Cerebellar cortex (tissue), 1 donor: ENCODE measurements around the gene EMCN.
"Not testable (repeated sequence)": the region's sequence is repeated elsewhere in the genome, so short reads cannot be mapped to it uniquely, and the experiment has no call there.

ENCODE experiments used
- DNase-seq: peaks from one replicate; pipeline ENCODE4 v3.0.0-alpha.2; 2015; ENCODE audit warnings: low spot score

EMCN gene

DNA sequence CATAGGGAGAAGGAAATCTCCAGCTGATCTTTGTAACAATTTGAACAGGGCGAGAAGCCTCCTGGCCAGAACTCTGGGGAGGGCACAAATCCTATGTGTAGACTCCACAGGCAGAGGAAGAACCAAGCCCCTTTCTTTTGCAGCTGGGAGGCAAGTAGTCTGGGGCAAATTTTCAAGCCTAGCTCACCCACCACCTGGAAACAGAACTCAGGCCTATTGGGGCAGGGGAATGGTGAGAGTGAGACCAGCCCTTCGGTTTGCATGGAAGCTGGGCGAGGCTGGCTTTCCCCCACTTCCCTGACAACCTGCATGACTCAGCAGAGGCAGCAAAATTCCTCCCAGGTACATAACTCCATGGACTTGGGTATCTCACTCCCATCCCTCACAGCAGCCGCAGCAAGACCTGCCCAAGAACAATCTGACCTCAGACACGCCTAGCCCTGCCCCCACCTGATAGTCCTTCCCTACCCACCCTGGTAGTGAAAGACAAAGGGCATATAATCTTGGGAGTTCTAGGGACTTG is 138.2 kb downstream of the EMCN start:
- no peak for DNase-seq

DNA sequence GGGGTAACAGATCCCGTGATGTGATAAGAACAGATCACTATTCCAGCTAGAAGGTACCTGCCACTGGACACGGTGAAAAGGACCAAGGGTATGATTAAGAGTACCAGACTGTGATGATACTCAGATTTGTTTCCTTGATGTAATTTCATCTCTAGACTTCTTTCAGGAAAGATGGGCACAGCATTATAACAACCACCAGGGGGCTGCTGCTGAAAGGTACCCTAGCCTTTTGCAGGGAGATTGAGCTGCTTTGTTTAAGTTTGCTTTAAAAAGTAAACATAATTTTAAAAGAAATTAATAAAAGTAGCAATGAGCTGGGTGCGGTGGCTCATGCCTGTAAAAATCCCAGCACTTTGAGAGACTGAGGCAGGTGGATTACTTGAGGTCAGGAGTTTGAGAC is 145.4 kb downstream of the EMCN start:
- no peak for DNase-seq

DNA sequence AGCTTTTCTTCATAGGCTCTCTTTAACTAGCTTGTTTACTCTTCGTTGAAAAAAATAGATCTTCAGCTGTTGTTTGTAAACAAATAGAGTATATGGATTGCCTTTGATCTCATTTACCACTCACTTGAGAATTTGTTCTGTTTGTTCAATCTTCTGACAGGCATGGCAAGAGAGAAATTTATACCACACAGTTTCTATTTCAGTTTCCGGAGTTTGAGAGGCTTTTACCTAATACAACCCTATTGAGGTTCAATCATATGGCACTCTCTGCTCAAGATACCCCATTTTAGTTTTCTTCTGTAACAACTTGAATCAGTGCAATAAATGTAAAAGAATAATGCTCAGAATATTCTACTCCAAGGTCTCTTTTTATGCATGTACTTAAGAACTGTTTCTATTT is 148.0 kb downstream of the EMCN start:
- no peak for DNase-seq

DNA sequence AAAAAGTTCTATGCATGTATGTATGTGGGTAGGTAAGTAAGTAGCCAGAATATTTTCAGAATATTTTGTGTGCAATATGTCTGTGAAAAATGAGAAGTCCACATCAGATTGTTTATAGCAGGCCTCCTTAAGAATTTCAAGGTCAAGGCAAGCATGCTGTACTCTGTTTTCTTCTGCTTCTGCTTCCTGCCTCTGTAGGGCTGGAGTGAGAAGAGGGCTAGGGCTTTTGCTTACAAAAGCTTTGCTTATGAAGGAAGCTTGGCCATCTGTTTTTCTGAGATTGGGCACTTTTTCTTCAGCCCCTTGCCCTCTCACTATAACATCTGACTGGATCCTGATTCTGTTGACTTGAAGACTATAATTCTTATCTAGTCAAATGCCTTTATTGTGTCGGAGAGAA is 150.4 kb downstream of the EMCN start:
- no peak for DNase-seq

DNA sequence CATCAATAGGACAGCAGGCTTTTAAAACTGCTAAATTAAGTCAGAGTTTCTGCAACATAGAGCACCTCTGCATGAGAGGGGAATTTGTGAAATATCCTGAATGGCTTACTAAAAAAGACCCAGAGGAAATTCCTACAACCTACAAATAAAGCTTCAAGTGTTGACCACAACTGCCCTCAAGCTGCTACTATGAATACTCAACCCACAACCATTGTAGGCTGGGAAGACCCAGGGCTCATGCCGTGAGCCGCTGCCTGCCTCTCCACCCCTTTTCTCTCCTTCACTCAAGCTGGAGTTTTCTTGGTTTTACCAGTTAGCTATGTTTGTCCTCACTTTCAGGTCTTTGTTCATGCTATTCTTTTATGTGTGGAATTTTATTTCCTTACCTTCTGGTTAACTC is 151.6 kb downstream of the EMCN start:
- no peak for DNase-seq

DNA sequence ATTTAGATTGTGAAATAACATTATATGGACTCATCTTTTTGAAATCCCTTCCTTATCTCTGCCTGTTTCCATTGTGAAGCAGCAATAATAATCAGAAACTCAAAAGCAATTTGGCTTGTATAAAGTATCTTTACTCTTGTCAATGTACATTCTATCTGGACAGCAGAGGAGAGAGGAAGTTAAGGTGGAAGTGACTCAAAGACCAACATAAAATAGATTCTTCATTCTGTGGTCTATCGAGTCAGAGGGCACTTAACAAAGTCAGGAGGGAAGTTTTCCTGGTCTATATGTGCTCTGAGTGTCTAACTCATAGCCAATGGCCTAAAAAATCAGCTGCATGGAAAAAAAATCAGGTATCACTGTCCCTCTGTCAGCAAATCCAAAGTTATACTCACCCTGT is 155.5 kb downstream of the EMCN start:
- DNase-seq = no peak

DNA sequence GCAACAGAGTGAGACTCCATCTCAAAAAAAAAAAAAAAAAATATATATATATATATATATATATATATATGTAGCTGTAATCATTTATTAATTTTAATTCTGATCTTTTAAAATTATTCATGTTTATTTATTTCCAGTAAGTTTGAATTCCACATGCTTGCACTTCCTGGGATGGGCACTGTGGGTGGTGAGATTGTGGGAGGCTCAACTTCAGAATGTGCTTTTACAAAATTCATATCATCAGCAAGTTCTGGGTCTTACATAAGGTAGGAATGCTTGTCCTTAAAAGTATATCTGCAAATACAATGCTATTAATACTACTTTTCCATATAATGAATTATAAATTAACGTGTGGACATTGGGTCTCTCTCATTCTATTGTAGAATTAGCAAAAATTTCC is 156.5 kb downstream of the EMCN start:
- no peak for DNase-seq

DNA sequence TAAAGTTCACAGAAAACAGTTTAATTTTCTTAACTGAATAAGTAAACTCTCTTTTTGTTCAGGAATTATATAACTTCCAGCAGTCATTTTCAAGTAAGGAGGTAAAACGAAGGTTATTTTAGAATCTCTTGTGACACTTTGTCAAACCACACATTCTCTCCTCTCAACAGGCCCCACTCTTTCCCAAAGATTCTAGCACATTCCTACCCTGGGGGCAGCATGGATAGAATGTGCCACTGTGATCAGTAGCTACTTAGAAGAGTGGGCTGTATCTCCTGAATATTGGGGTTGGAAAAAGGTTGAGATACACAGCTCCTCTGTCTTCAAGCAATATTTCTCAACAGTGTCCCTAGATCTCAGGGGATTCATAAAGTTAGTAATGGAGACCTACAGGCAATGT is 157.6 kb downstream of the EMCN start:
- no peak for DNase-seq

DNA sequence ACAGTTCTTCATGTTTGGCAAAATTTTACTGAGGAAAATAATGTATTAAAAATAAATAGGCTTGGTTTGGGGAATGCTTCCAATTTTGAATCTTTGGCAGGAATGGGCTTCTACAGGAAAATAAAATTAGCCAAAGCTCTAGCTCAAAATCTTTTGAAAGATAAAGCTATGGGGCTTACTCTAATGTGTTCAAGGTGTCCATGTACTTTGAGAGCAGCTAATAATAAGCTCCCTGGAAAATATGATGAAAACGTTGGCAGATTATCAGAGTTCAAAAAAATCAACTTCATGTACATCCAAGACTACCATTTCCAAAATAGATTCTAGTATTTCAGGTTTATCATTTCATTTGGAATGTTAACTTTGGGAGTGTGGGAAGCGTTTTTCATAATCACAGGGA is 158.4 kb downstream of the EMCN start:
- no peak for DNase-seq

DNA sequence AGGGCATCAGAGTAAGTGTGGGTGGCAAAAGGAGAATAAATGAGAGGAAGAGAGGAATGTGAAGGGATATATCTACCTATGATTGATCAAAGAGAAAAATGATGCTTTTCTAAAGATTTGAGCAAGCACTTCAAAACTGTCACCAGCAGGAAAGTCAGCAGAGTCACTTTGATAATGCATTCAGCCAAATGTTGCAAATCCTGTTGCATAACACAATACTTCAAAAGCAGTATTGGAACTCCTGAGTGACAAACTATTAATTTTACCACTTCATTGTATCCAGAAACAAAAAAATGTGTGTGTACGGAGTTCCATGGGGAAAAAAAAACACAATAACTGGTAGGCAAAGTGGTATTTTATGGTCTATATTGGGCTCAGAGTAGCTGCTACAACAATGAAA is 160.3 kb downstream of the EMCN start:
- DNase-seq = no peak

DNA sequence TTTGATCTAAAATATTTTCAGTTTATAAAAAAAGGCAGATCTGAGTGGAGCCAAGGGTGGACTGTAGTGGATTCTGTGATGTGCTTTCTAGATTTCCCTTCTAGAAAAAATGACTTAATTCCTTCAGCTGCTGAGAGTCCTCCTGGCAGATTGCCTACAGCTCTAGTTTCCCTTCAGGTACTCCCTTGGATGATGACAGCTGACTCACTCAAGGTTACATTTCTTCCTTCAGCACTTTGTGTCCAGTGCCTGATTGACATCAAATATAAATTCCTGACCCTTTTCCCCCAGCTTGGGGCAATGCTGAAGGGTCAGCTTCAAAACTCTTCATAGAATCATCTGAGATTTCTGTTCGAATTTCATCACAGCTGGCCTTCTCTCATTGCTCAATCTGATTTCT is 161.7 kb downstream of the EMCN start:
- DNase-seq = no peak

DNA sequence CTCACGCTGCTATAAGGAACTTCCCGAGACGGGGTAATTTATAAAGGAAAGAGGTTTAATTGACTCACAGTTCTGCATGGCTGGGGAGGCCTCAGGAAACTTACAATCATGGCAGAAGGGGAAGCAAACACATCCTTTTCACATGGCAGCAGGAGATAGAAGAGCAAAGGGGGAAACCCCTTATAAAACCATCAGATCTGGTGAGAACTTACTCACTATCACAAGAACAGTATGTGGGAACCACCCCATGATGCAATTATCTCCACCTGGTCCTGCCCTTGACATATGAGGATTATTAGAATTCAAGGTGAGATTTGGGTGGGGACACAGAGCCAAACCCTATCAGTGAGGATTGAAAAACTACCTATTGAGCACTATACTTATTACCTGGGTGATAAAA is 165.5 kb downstream of the EMCN start:
- not testable (repeated sequence) for DNase-seq

DNA sequence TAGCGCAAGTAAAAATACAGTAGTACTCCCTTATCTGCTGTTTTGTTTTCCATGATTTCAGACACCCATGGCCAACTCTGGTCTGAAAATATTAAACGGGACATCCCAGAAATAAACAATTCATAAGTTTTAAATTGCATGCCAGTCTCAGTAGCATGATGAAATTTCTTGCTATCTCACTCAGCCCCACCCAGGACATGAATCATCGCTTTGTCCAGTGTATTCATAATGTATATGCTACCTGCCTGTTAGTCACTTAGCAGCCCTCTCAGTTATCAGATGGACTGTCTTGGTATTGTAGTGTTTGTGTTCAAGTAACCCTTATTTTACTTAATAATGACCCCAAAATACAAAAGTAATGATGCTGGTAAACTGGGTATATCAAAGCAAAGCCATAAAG is 169.3 kb downstream of the EMCN start:
- DNase-seq = no peak

DNA sequence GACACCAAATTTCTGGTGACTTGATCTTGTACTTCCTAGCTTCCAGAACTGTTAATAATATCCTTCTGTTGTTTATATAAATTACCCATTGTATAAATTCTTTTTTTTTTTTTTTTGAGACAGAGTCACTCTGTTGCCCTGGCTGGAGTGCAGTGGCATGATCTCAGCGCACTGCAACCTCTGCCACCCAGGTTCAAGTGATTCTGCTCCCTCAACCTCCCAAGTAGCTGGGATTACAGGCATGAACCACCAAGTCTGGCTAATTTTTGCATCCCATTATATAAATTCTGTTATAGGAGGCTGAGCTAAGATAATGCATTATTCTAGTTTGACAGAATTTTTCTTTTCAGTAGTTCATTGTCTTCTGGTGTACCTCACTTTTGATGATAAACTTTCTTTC is 170.6 kb downstream of the EMCN start:
- DNase-seq = no peak

DNA sequence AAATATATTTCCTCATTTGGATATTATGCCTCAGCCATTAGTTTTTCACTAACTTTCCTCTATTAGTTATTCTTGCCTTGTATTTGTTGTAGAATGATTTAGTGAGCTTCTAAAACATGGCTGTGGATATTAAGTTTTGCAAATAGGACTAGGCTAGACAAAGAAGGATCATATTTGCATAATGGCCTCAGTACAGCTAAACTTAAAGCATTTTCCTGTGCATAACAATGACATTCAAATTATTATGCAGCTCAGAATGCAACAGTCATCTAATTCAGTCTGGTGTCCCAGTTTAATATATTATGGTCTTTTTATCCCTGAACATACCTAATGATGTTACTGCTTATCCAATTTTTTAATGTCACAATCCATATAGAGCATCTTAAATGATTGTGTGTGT is 172.2 kb downstream of the EMCN start:
- no peak for DNase-seq
